Renal pelvis (tissue), 3 donors: ENCODE measurements around the gene FAM200C. TPM values are rescaled to one million over a fixed set of nuclear protein-coding genes. Genes with fewer than 3 reads are reported as not detected.

Experiments used
- polyA plus RNA-seq, 3 donors: library from polyadenylated mRNA; unstranded; fragments of 120-200 nt; gene quantifications; one replicate each; pipeline ENCODE4 v1.2.1, GENCODE V29; 2013; ENCODE audit not compliant: insufficient read length in 3 of 3

The FAM200C gene
- polyA plus RNA-seq, 3 donors = 13.1 to 16.7 (median 16.7) TPM

Other genes starting within 250 kb of the FAM200C start
- under 1 TPM in 2 of 3 donors, not detected in 1; 0.19 to 0.40 TPM for gene FABP6, start 170.5 kb downstream of the FAM200C start, polyA plus RNA-seq
- gene CCNJL, start 87.5 kb downstream of the FAM200C start, polyA plus RNA-seq = 1 to 10 TPM; 8.0 to 9.1 (median 8.5) TPM
- gene C1QTNF2, start 29.4 kb downstream of the FAM200C start, polyA plus RNA-seq = 1 to 10 TPM; 1.1 to 1.7 (median 1.3) TPM
- gene SLU7, start 19.0 kb upstream of the FAM200C start, polyA plus RNA-seq = 10 to 100 TPM; 57.4 to 76.1 (median 69.8) TPM
- gene PTTG1, start 21.8 kb upstream of the FAM200C start, polyA plus RNA-seq = 10 to 100 TPM; 67.9 to 80.3 (median 76.3) TPM